Endothelial cell of umbilical vein (primary cell): ENCODE measurements around the gene TAF11L13. TPM values are rescaled to one million over a fixed set of nuclear protein-coding genes. Genes with fewer than 3 reads are reported as not detected.

Experiments used
- BruUV-seq: library from RNA; stranded (reverse); fragments of 400-500 nt; replicated peaks from 2 replicates; lab custom pipeline; 2021; lab: Mats Ljungman, UMichigan
- CTCF ChIA-PET: fragments of 300-600, 350-600 bp; sonication (Branson Sonifier 250); formaldehyde crosslinking; loops from one replicate; lab custom pipeline; 2021; ENCODE audit warnings: antibody characterized with exemption, inconsistent platforms; lab: Charles Lee
- POLR2A ChIA-PET: fragments of 300-600, 350-600 bp; sonication (Branson Sonifier 250); formaldehyde crosslinking; loops from one replicate; lab custom pipeline; 2021; ENCODE audit warnings: antibody characterized with exemption, inconsistent platforms; lab: Charles Lee
- DNase-seq: peaks from one replicate; pipeline ENCODE4 v3.0.0-alpha.2; 2011; ENCODE audit warnings: low read depth, low spot score
- FAIRE-seq: peaks from 2 replicates; lab custom pipeline; 2011; peaks lifted over from hg19 to GRCh38; lab: Jason Lieb, UNC
- H2AFZ ChIP-seq: 2 replicates; pipeline ENCODE4 v1.6.0; 2012; ENCODE audit warnings: low read depth, low read length, control low read depth, inconsistent platforms
- H3K27ac ChIP-seq: 2 replicates; pipeline ENCODE4 v1.5.1; 2011; ENCODE audit warnings: low read depth, mild to moderate bottlenecking, control low read depth, low read length, moderate library complexity; ENCODE audit not compliant: insufficient read depth
- H3K27me3 ChIP-seq, 2 experiments: 2 replicates each; pipeline versions ENCODE4 v1.6.0 to v1.6.1; 2011; ENCODE audit warnings: low read length in 2 of 2, mixed read lengths in 1 of 2; ENCODE audit not compliant: control insufficient read depth in 2 of 2, insufficient read depth in 2 of 2
- H3K36me3 ChIP-seq, 2 experiments: 2 replicates in 1 of 2; 3 replicates in 1 of 2; pipeline ENCODE4 v1.5.1; 2011; ENCODE audit warnings: low read length in 2 of 2, mild to moderate bottlenecking in 1 of 2, moderate library complexity in 1 of 2; ENCODE audit not compliant: control insufficient read depth in 2 of 2, insufficient read depth in 2 of 2; ENCODE audit errors: extremely low read depth in 1 of 2
- H3K4me1 ChIP-seq: 3 replicates; pipeline ENCODE4 v1.5.1; 2011; ENCODE audit warnings: mild to moderate bottlenecking, low read length; ENCODE audit not compliant: control insufficient read depth, insufficient read depth; ENCODE audit errors: extremely low read depth
- H3K4me2 ChIP-seq: 2 replicates; pipeline ENCODE4 v1.6.1; 2011; ENCODE audit warnings: low read length, control low read depth, mixed read lengths; ENCODE audit not compliant: insufficient read depth
- H3K4me3 ChIP-seq, 3 experiments: fragments of 200-600 bp in 1 of 3; sonication (generic), shearing (Covaris generic) in 1 of 3; replicated peaks in 1 of 3; 2 replicates each; pipeline ENCODE4 v1.5.1; 2011 to 2016; ENCODE audit warnings: control low read depth in 3 of 3, low read length in 3 of 3, mild to moderate bottlenecking in 2 of 3, inconsistent platforms in 1 of 3, low read depth in 1 of 3, moderate library complexity in 1 of 3; ENCODE audit not compliant: insufficient read depth in 1 of 3
- H3K79me2 ChIP-seq: 2 replicates; pipeline ENCODE4 v1.6.0; 2012; ENCODE audit warnings: low read length, inconsistent platforms; ENCODE audit not compliant: control insufficient read depth, insufficient read depth
- H3K9ac ChIP-seq: replicated peaks from 2 replicates; pipeline ENCODE3; 2011; ENCODE audit warnings: low read length, control low read depth; ENCODE audit not compliant: insufficient read depth; ENCODE audit errors: extremely low read depth
- H3K9me1 ChIP-seq: replicated peaks from 3 replicates; pipeline ENCODE4 v1.6.0; 2011; ENCODE audit warnings: mild to moderate bottlenecking, low read length; ENCODE audit not compliant: control insufficient read depth, insufficient read depth; ENCODE audit errors: extremely low read depth
- H3K9me3 ChIP-seq: replicated peaks from 2 replicates; pipeline ENCODE4 v1.5.1; 2012; ENCODE audit warnings: low read length, inconsistent platforms; ENCODE audit not compliant: control insufficient read depth, insufficient read depth
- H4K20me1 ChIP-seq: replicated peaks from 2 replicates; pipeline ENCODE3; 2011; ENCODE audit warnings: mild to moderate bottlenecking, low read length; ENCODE audit not compliant: control insufficient read depth, insufficient read depth; ENCODE audit errors: extremely low read depth
- EZH2 ChIP-seq: IDR thresholded peaks from 2 replicates; pipeline ENCODE4 v1.6.1; 2012; ENCODE audit warnings: borderline replicate concordance, low read depth, mild to moderate bottlenecking, moderate library complexity, low read length, inconsistent platforms; ENCODE audit not compliant: severe bottlenecking
- FOS ChIP-seq: IDR thresholded peaks from 2 replicates; pipeline ENCODE4 v1.6.1; 2011; ENCODE audit warnings: mild to moderate bottlenecking, low read length, moderate library complexity, borderline replicate concordance; ENCODE audit not compliant: insufficient read depth
- POLR2AphosphoS5 ChIP-seq: IDR thresholded peaks from 2 replicates; pipeline ENCODE4 v1.6.1; 2012; ENCODE audit warnings: low read depth, mild to moderate bottlenecking, control low read depth, low read length, moderate library complexity; ENCODE audit not compliant: insufficient read depth
- dilution Hi-C: fragments of 300-500 bp; cut with MboI; formaldehyde crosslinking; loops from one replicate; pipeline ENCODE4 v1.15.0; 2019; ENCODE audit warnings: low sequenced_read_pairs; ENCODE audit not compliant: extremely low pct_ligation_motif_present
- intact Hi-C: fragments of 100-400 bp; cut with micrococcal nuclease; formaldehyde crosslinking; loops from one replicate; pipeline ENCODE4 v1.10.0; 2022
- polyA plus RNA-seq, 4 experiments: library from polyadenylated mRNA; depleted of rRNA in 3 of 4; stranded (reverse) in 3 of 4; unstranded in 1 of 4; fragments of >200 nt; gene quantifications; 2 replicates each; pipeline versions ENCODE4 v1.2.1 to v1.2.3, GENCODE V29; 2011 to 2012; ENCODE audit warnings: missing spikeins in 1 of 4
- total RNA-seq: library from RNA; stranded (reverse); gene quantifications from 2 replicates; pipeline ENCODE4 v1.2.3, GENCODE V29; 2021
- TF ChIP-seq, protein P1 (sequence below): IDR thresholded peaks from 2 replicates; pipeline ENCODE4 v1.6.1; 2011; ENCODE audit not compliant: insufficient read depth, insufficient read length
- TF ChIP-seq, protein P2 (sequence below), 2 donors: IDR thresholded peaks; 1 replicate in 1 of 2; 2 replicates in 1 of 2; pipeline ENCODE4 v1.5.1; 2011; ENCODE audit warnings: low read length in 2 of 2, mild to moderate bottlenecking in 2 of 2, moderate library complexity in 2 of 2, control low read depth in 1 of 2, inconsistent platforms in 1 of 2, low read depth in 1 of 2; ENCODE audit not compliant: insufficient read depth in 1 of 2; ENCODE audit errors: extremely low read depth in 1 of 2

TAF11L13 gene
- total and polyA plus RNA-seq, 2 donors (not counting 3 experiments of a cell fraction or from before 2014, with no cell fraction given), result not detected

DNA sequence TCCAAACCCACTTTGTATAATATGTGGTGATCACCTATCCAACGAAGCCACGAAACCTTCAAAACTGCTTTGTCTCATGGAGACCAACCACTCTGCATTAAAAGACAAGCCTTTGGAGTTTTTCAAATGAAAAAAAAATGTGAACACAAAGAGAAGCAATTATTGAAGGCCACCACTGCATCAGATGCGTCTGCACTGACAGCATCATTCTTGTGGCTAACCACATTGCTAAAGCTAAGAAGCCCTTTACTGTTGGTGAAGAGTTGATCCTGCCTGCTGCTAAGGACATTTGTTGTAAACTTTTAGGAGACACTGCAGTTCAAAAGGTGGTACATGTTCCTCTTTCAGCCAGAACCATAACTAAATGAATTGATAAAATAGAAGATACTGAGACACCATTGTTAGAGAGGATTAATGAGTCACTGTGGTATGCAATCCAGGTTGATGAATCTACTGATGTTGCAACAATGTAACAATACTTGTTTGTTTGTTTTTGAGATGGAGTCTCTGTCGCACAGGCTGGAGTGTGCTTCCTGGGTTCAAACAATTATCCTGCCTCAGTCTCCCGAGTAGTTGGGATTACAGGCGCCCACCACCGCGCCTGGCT is 47.8 kb downstream of the TAF11L13 start:
- H3K4me1 ChIP-seq, result no peaks in the 10 kb centered on the region
- H3K9me1 ChIP-seq, result no peaks in the 10 kb centered on the region
- no peak overlapping the region for H3K4me3 ChIP-seq
- ChIA-PET CTCF (no interaction called here), POLR2A (no interaction called here)
- no peak overlapping the region for H3K9ac ChIP-seq
- no peaks in the 10 kb centered on the region for H4K20me1 ChIP-seq
- TF ChIP-seq, protein P1, sequence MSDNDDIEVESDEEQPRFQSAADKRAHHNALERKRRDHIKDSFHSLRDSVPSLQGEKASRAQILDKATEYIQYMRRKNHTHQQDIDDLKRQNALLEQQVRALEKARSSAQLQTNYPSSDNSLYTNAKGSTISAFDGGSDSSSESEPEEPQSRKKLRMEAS, result no peak
- TF ChIP-seq, protein P2, sequence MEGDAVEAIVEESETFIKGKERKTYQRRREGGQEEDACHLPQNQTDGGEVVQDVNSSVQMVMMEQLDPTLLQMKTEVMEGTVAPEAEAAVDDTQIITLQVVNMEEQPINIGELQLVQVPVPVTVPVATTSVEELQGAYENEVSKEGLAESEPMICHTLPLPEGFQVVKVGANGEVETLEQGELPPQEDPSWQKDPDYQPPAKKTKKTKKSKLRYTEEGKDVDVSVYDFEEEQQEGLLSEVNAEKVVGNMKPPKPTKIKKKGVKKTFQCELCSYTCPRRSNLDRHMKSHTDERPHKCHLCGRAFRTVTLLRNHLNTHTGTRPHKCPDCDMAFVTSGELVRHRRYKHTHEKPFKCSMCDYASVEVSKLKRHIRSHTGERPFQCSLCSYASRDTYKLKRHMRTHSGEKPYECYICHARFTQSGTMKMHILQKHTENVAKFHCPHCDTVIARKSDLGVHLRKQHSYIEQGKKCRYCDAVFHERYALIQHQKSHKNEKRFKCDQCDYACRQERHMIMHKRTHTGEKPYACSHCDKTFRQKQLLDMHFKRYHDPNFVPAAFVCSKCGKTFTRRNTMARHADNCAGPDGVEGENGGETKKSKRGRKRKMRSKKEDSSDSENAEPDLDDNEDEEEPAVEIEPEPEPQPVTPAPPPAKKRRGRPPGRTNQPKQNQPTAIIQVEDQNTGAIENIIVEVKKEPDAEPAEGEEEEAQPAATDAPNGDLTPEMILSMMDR (IDR thresholded peaks at IDR 0.05; ENCODE audit: extremely low read depth in 1 of 2, insufficient read depth in 1 of 2, low read depth in 1 of 2, low read length in 2 of 2), result no peak
- TF ChIP-seq POLR2AphosphoS5, result no peak
- no peak for TF ChIP-seq FOS
- TF ChIP-seq EZH2, result no peak
- H3K79me2 ChIP-seq, result no peaks in the 10 kb centered on the region
- no peak overlapping the region for H2AFZ ChIP-seq
- dilution Hi-C loops (no loop called here), intact Hi-C loops (no loop called here)
- H3K4me2 ChIP-seq, result no peak overlapping the region
- BruUV-seq, result no TSS peak
- H3K36me3 ChIP-seq, result no peaks in the 10 kb centered on the region
- no peaks in the 10 kb centered on the region for H3K27me3 ChIP-seq
- no peak overlapping the region for H3K27ac ChIP-seq
- no peak for DNase-seq
- no peaks in the 10 kb centered on the region for H3K9me3 ChIP-seq
- FAIRE-seq, result no peak
